HG03280 (cell line): Measurements from ENCODE around the gene GCH1.
"Not testable (repeated sequence)": the region's sequence is repeated elsewhere in the genome, so short reads cannot be mapped to it uniquely, and the experiment has no call there.

ENCODE experiments used
- ATAC-seq: cut with Tn5 transposase; IDR thresholded peaks from one replicate; pipeline ENCODE4 v1.9.1; 2021; ENCODE audit warnings: mild to moderate bottlenecking, moderate library complexity; ENCODE audit not compliant: unreplicated experiment

GCH1 gene

GRCh38 chr14:54902521-54903420 is at the start of gene GCH1:
Gene GCH1, minus strand, starts transcription at chr14:54902826. Its CDS starts 163 bp downstream, at chr14:54902663.
- peak; percentile 84 for ATAC-seq

GRCh38 chr14:54947230-54947629 is 44.6 kb upstream of the GCH1 start:
- ATAC-seq, result no peak

GRCh38 chr14:54946500-54946899 is 43.9 kb upstream of the GCH1 start:
- ATAC-seq, result no peak

- ATAC-seq, result no peak
Observed at GRCh38 chr14:54944737-54945391, 42.2 kb upstream of the GCH1 start.

- no peak for ATAC-seq
Observed at GRCh38 chr14:54942913-54943312, 40.3 kb upstream of the GCH1 start.

- no peak for ATAC-seq
Observed at GRCh38 chr14:54936816-54937215, 34.2 kb upstream of the GCH1 start.

GRCh38 chr14:54935958-54936357 is 33.3 kb upstream of the GCH1 start:
- no peak for ATAC-seq

- ATAC-seq, result no peak
Observed at GRCh38 chr14:54935100-54935499, 32.5 kb upstream of the GCH1 start.

- ATAC-seq, result no peak
Observed at GRCh38 chr14:54933006-54933405, 30.4 kb upstream of the GCH1 start.

GRCh38 chr14:54931598-54932340 is 29.1 kb upstream of the GCH1 start:
- ATAC-seq, result no peak

GRCh38 chr14:54931101-54931500 is 28.5 kb upstream of the GCH1 start:
- no peak for ATAC-seq

- no peak for ATAC-seq
Observed at GRCh38 chr14:54929556-54929955, 26.9 kb upstream of the GCH1 start.

- ATAC-seq, result no peak
Observed at GRCh38 chr14:54928216-54928615, 25.6 kb upstream of the GCH1 start.

- ATAC-seq, result no peak
Observed at GRCh38 chr14:54927551-54927950, 24.9 kb upstream of the GCH1 start.

- ATAC-seq, result not testable (repeated sequence)
Observed at GRCh38 chr14:54926570-54926969, 23.9 kb upstream of the GCH1 start.

- ATAC-seq, result no peak
Observed at GRCh38 chr14:54922598-54922997, 20.0 kb upstream of the GCH1 start.

- ATAC-seq, result no peak
Observed at GRCh38 chr14:54920052-54920451, 17.4 kb upstream of the GCH1 start.

GRCh38 chr14:54919330-54919729 is 16.7 kb upstream of the GCH1 start:
- ATAC-seq, result no peak

- no peak for ATAC-seq
Observed at GRCh38 chr14:54918427-54918826, 15.8 kb upstream of the GCH1 start.

- no peak for ATAC-seq
Observed at GRCh38 chr14:54916101-54916500, 13.5 kb upstream of the GCH1 start.

- ATAC-seq, result no peak
Observed at GRCh38 chr14:54909817-54910558, 7.4 kb upstream of the GCH1 start.
